Skeletal muscle tissue (tissue), 4 donors: ENCODE measurements around the gene VDAC1. TPM values are rescaled to one million over a fixed set of nuclear protein-coding genes. Genes with fewer than 3 reads are reported as not detected.
"Not testable (repeated sequence)": the region's sequence is repeated elsewhere in the genome, so short reads cannot be mapped to it uniquely, and the experiment has no call there.

Source experiments
- H3K27ac ChIP-seq: one replicate; pipeline ENCODE4 v1.7.0; 2013; ENCODE audit warnings: mild to moderate bottlenecking, low read depth, low read length, inconsistent platforms
- H3K27me3 ChIP-seq, 3 donors: one replicate each; pipeline ENCODE4 v1.7.0; 2013; ENCODE audit warnings: low read length in 3 of 3; ENCODE audit not compliant: control insufficient read depth in 3 of 3, insufficient read depth in 3 of 3
- H3K36me3 ChIP-seq, 3 donors: one replicate each; pipeline ENCODE4 v1.7.0; 2013; ENCODE audit warnings: low read length in 3 of 3; ENCODE audit not compliant: control insufficient read depth in 3 of 3, insufficient read depth in 3 of 3
- H3K4me1 ChIP-seq, 3 donors: one replicate each; pipeline ENCODE4 v1.7.0; 2013; ENCODE audit warnings: low read length in 3 of 3, mild to moderate bottlenecking in 3 of 3; ENCODE audit not compliant: control insufficient read depth in 3 of 3, insufficient read depth in 3 of 3
- H3K4me3 ChIP-seq, 3 donors: one replicate each; pipeline ENCODE4 v1.7.0; 2013; ENCODE audit warnings: low read length in 3 of 3
- H3K9ac ChIP-seq, 3 donors: one replicate each; pipeline ENCODE4 v1.7.0; 2013; ENCODE audit warnings: low read length in 3 of 3, mild to moderate bottlenecking in 3 of 3, moderate library complexity in 2 of 3, low read depth in 1 of 3
- H3K9me3 ChIP-seq, 3 donors: one replicate each; pipeline ENCODE4 v1.7.0; 2013; ENCODE audit warnings: low read length in 3 of 3; ENCODE audit not compliant: control insufficient read depth in 3 of 3
- total RNA-seq: library from RNA; depleted of rRNA; stranded (reverse); fragments of >200 nt; gene quantifications from one replicate; pipeline ENCODE4 v1.2.3, GENCODE V29; 2014
- donor health status: Osteomylitis.

VDAC1 gene
- total RNA-seq, 1 donor from 2014 or later = 257 TPM

- Histone ChIP-seq H3K9me3 (no peaks in the 10 kb centered on the region), H3K27me3 (no peaks in the 10 kb centered on the region), H3K27ac (no peak overlapping the region), H3K4me3 (no peak overlapping the region), H3K4me1 (peaks cover 51 to 62% (median 61%) of the 10 kb centered on the region in 3 donors), H3K36me3 (peaks cover 23 to 43% (median 37%) of the 10 kb centered on the region in 3 donors), H3K9ac (peak overlapping the region in 1 of 3 donors; percentile 51)
Observed at GRCh38 chr5:133990396-133990795, 14.4 kb downstream of the VDAC1 start.

- no peaks in the 10 kb centered on the region for H3K9me3 ChIP-seq
- peaks cover 34 to 50% (median 49%) of the 10 kb centered on the region in 3 donors for H3K36me3 ChIP-seq
- H3K9ac ChIP-seq = peak overlapping the region in 1 of 3 donors; percentile 57
- peak overlapping the region; percentile 32 for H3K27ac ChIP-seq
- peak overlapping the region in 1 of 3 donors; percentile 3 for H3K4me3 ChIP-seq
- H3K27me3 ChIP-seq = no peaks in the 10 kb centered on the region
- H3K4me1 ChIP-seq = peaks cover 26 to 48% (median 42%) of the 10 kb centered on the region in 3 donors
Observed at GRCh38 chr5:133985540-133986180, 19.1 kb downstream of the VDAC1 start.

GRCh38 chr5:133983674-133984073 is 21.1 kb downstream of the VDAC1 start:
- H3K9ac ChIP-seq = no peak overlapping the region
- no peak overlapping the region for H3K27ac ChIP-seq
- peaks cover 19 to 41% (median 37%) of the 10 kb centered on the region in 3 donors for H3K36me3 ChIP-seq
- no peaks in the 10 kb centered on the region for H3K9me3 ChIP-seq
- H3K4me3 ChIP-seq = no peak overlapping the region
- H3K27me3 ChIP-seq = no peaks in the 10 kb centered on the region
- peaks cover 27 to 48% (median 38%) of the 10 kb centered on the region in 3 donors for H3K4me1 ChIP-seq

GRCh38 chr5:133981714-133982113 is 23.1 kb downstream of the VDAC1 start:
- H3K9ac ChIP-seq = no peak overlapping the region
- peaks cover 33 to 63% (median 46%) of the 10 kb centered on the region in 3 donors for H3K4me1 ChIP-seq
- H3K27ac ChIP-seq = no peak overlapping the region
- H3K36me3 ChIP-seq = peaks cover 14 to 35% (median 24%) of the 10 kb centered on the region in 3 donors
- H3K9me3 ChIP-seq = no peaks in the 10 kb centered on the region
- H3K4me3 ChIP-seq = no peak overlapping the region
- no peaks in the 10 kb centered on the region for H3K27me3 ChIP-seq

DNA sequence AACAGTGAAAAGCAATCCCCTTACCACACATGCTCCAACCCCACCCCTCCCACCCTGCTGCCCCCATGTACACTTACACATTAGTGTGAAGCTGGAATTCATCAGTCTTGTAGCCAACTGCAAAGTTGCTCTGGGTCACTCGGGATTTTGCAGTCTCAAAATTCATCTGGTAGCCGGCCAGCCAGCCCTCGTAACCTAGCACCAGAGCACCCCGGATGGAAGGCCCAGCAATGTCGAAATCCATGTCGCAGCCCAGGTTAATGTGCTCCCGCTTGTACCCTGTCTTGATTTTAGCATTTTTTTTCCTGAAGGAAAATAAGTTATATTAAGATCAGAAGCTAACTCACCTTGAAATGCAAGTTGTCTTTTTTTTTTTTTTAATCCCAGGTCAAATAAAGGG is 24.1 kb downstream of the VDAC1 start:
- Histone ChIP-seq H3K27me3 (no peaks in the 10 kb centered on the region), H3K9ac (peak overlapping the region in 1 of 3 donors; percentile 57), H3K9me3 (no peaks in the 10 kb centered on the region), H3K4me1 (peaks cover 26 to 54% (median 36%) of the 10 kb centered on the region in 3 donors), H3K27ac (peak overlapping the region; percentile 29), H3K36me3 (peaks cover 19 to 32% (median 25%) of the 10 kb centered on the region in 3 donors), H3K4me3 (no peak overlapping the region)

DNA sequence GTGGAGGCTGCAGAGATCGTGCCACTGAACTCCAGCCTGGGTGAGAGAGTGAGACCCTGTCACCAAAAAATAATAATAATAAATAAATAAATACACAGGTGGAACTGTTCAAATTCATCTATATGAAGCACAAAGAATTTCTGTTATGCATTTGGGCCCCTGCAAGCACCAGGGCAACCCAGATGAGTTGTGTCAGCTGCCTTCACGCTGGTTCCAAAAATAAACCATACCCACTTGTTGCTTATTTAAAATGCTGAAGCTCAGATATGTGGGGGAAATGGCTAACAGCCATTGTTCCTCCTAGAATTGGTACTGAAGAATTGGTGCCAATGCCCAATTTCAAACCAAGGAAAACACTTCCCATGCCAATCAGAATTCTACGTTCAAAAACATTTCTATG is 25.8 kb downstream of the VDAC1 start:
- Histone ChIP-seq H3K9me3 (no peaks in the 10 kb centered on the region), H3K4me3 (no peak overlapping the region), H3K27ac (no peak overlapping the region), H3K36me3 (peaks cover 33 to 46% (median 36%) of the 10 kb centered on the region in 3 donors), H3K4me1 (peaks cover 20 to 41% (median 28%) of the 10 kb centered on the region in 3 donors), H3K27me3 (no peaks in the 10 kb centered on the region), H3K9ac (peak overlapping the region in 1 of 3 donors; percentile 12)

GRCh38 chr5:133977858-133978257 is 26.9 kb downstream of the VDAC1 start:
- no peaks in the 10 kb centered on the region for H3K9me3 ChIP-seq
- H3K27ac ChIP-seq = peak overlapping the region; percentile 46
- H3K4me3 ChIP-seq = no peak overlapping the region
- H3K4me1 ChIP-seq = peaks cover 20 to 36% (median 28%) of the 10 kb centered on the region in 3 donors
- no peaks in the 10 kb centered on the region for H3K27me3 ChIP-seq
- H3K9ac ChIP-seq = peak overlapping the region in 1 of 3 donors; percentile 35
- H3K36me3 ChIP-seq = peaks cover 38 to 51% (median 40%) of the 10 kb centered on the region in 3 donors

GRCh38 chr5:133977161-133977787 is 27.5 kb downstream of the VDAC1 start:
- no peak overlapping the region for H3K4me3 ChIP-seq
- peaks cover 20 to 36% (median 28%) of the 10 kb centered on the region in 3 donors for H3K4me1 ChIP-seq
- no peaks in the 10 kb centered on the region for H3K9me3 ChIP-seq
- peaks cover 41 to 54% (median 42%) of the 10 kb centered on the region in 3 donors for H3K36me3 ChIP-seq
- peak overlapping the region; percentile 46 for H3K27ac ChIP-seq
- H3K9ac ChIP-seq = peak overlapping the region in 1 of 3 donors; percentile 35
- H3K27me3 ChIP-seq = no peaks in the 10 kb centered on the region

- H3K9me3 ChIP-seq, H3K27me3 ChIP-seq, H3K27ac ChIP-seq, H3K4me3 ChIP-seq, H3K9ac ChIP-seq: not testable (repeated sequence)
- H3K36me3 ChIP-seq = peaks cover 34 to 54% (median 38%) of the 10 kb centered on the region in 3 donors
- peaks cover 11 to 21% (median 14%) of the 10 kb centered on the region in 3 donors for H3K4me1 ChIP-seq
Observed at GRCh38 chr5:133975546-133975945, 29.2 kb downstream of the VDAC1 start.

- no peak overlapping the region for H3K9ac ChIP-seq
- no peak overlapping the region for H3K4me3 ChIP-seq
- H3K9me3 ChIP-seq = no peaks in the 10 kb centered on the region
- peaks cover 34 to 50% (median 38%) of the 10 kb centered on the region in 3 donors for H3K36me3 ChIP-seq
- peaks cover 7 to 18% (median 11%) of the 10 kb centered on the region in 3 donors for H3K4me1 ChIP-seq
- no peaks in the 10 kb centered on the region for H3K27me3 ChIP-seq
- no peak overlapping the region for H3K27ac ChIP-seq
Observed at GRCh38 chr5:133974142-133974541, 30.6 kb downstream of the VDAC1 start.
